Ureter (tissue), 1 donor: ENCODE data around the gene PPP2R3A. TPM values are rescaled to one million over a fixed set of nuclear protein-coding genes. Genes with fewer than 3 reads are reported as not detected.
"Not testable (repeated sequence)": the region's sequence is repeated elsewhere in the genome, so short reads cannot be mapped to it uniquely, and the experiment has no call there.

ENCODE experiments used
- DNase-seq: peaks from one replicate; pipeline ENCODE4 v3.0.0-alpha.2; 2020; ENCODE audit warnings: low spot score
- total RNA-seq: library from RNA; stranded (reverse); gene quantifications from one replicate; pipeline ENCODE4 v1.2.4, GENCODE V29; 2023
- donor health status: DM: yes; HTN: yes; CAD: no.

PPP2R3A gene
- total RNA-seq, 1 donor from 2014 or later = 11.0 TPM

- not testable (repeated sequence) for DNase-seq
These were observed 118.3 kb downstream of the PPP2R3A start for GRCh38 chr3:136083641-136084382.

- not testable (repeated sequence) for DNase-seq
These were observed 119.5 kb downstream of the PPP2R3A start for GRCh38 chr3:136085067-136085466.

- no peak for DNase-seq
These were observed 128.2 kb downstream of the PPP2R3A start for GRCh38 chr3:136093771-136094170.

GRCh38 chr3:136105044-136105443 lies 139.5 kb downstream of the PPP2R3A start:
- DNase-seq = no peak

- no peak for DNase-seq
These were observed 140.6 kb downstream of the PPP2R3A start for GRCh38 chr3:136106101-136106500.

GRCh38 chr3:136109499-136109898 lies 144.0 kb downstream of the PPP2R3A start:
- no peak for DNase-seq

GRCh38 chr3:136110481-136110880 lies 145.0 kb downstream of the PPP2R3A start:
- DNase-seq = no peak

- DNase-seq = no peak
These were observed 148.9 kb downstream of the PPP2R3A start for GRCh38 chr3:136114421-136114820.

- DNase-seq = not testable (repeated sequence)
These were observed 153.8 kb downstream of the PPP2R3A start for GRCh38 chr3:136119332-136119731.

- not testable (repeated sequence) for DNase-seq
These were observed 154.3 kb downstream of the PPP2R3A start for GRCh38 chr3:136119783-136120182.

- no peak for DNase-seq
These were observed 155.1 kb downstream of the PPP2R3A start for GRCh38 chr3:136120373-136121348.

GRCh38 chr3:136122006-136122405 lies 156.5 kb downstream of the PPP2R3A start:
- DNase-seq = no peak

- not testable (repeated sequence) for DNase-seq
These were observed 166.1 kb downstream of the PPP2R3A start for GRCh38 chr3:136131647-136132046.

GRCh38 chr3:136134091-136134490 lies 168.6 kb downstream of the PPP2R3A start:
- no peak for DNase-seq

GRCh38 chr3:136135039-136135802 lies 169.7 kb downstream of the PPP2R3A start:
- no peak for DNase-seq

- DNase-seq = no peak
These were observed 170.9 kb downstream of the PPP2R3A start for GRCh38 chr3:136136454-136136853.

GRCh38 chr3:136141291-136141785 lies 175.8 kb downstream of the PPP2R3A start:
- no peak for DNase-seq

- no peak for DNase-seq
These were observed 176.4 kb downstream of the PPP2R3A start for GRCh38 chr3:136141891-136142290.

GRCh38 chr3:136142592-136142991 lies 177.1 kb downstream of the PPP2R3A start:
- DNase-seq = no peak

- not testable (repeated sequence) for DNase-seq
These were observed 178.9 kb downstream of the PPP2R3A start for GRCh38 chr3:136144397-136144796.

GRCh38 chr3:136146981-136147729 lies 181.6 kb downstream of the PPP2R3A start:
- no peak for DNase-seq
